Measurements from ENCODE around the gene HDGFL2. TPM values are rescaled to one million over a fixed set of nuclear protein-coding genes. Genes with fewer than 3 reads are reported as not detected.

HDGFL2 gene
- total and polyA plus RNA-seq, 2 experiments from 2014 or later: 123 to 186 TPM

DNA sequence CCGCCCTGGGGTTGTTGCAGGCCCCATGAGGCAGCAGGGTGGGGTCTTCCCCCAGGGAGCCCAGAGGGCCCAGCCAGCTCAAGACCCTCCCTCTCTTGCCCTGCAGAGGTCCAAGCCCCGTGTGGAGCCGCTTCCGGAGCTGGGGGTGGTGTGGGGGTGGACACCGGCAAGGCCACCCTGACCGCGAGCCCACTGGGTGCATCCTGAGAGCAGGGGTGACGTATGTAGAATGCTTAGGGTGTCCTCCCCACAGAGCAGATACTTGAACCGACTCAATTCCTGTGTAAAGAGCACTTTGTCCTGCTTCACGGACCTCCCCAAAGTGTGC lies 29.3 kb upstream of the HDGFL2 start:
- no peak overlapping the region for H3K4me3 ChIP-seq
- TF ChIP-seq CTCF (IDR thresholded peaks at IDR 0.05; ENCODE audit: low read depth, low read length): no peak
- DNase-seq (ENCODE audit: low read depth in 1 of 2, low spot score in 1 of 2): no peak
- no peak overlapping the region for H3K27ac ChIP-seq
- H3K27me3 ChIP-seq: no peaks in the 10 kb centered on the region
- H3K4me1 ChIP-seq (ENCODE audit: low read depth): no peaks in the 10 kb centered on the region
- H3K9me3 ChIP-seq (ENCODE audit: low read depth): no peaks in the 10 kb centered on the region
- H3K36me3 ChIP-seq: peaks cover 17% of the 10 kb centered on the region

- DNase-seq (ENCODE audit: low read depth in 1 of 2, low spot score in 1 of 2): no peak
- Histone ChIP-seq H3K9me3 (ENCODE audit: low read depth) (no peaks in the 10 kb centered on the region), H3K36me3 (peaks cover 20% of the 10 kb centered on the region), H3K27ac (no peak overlapping the region), H3K4me3 (no peak overlapping the region), H3K4me1 (ENCODE audit: low read depth) (no peaks in the 10 kb centered on the region), H3K27me3 (no peaks in the 10 kb centered on the region)
- TF ChIP-seq CTCF (IDR thresholded peaks at IDR 0.05; ENCODE audit: low read depth, low read length): no peak
Measured at GRCh38 chr19:4443188-4443587, 28.9 kb upstream of the HDGFL2 start.

- H3K27ac ChIP-seq: peak overlapping the region; percentile 12
- DNase-seq (ENCODE audit: low read depth in 1 of 2, low spot score in 1 of 2): no peak
Measured at GRCh38 chr19:4443966-4444764, 27.9 kb upstream of the HDGFL2 start.

DNA sequence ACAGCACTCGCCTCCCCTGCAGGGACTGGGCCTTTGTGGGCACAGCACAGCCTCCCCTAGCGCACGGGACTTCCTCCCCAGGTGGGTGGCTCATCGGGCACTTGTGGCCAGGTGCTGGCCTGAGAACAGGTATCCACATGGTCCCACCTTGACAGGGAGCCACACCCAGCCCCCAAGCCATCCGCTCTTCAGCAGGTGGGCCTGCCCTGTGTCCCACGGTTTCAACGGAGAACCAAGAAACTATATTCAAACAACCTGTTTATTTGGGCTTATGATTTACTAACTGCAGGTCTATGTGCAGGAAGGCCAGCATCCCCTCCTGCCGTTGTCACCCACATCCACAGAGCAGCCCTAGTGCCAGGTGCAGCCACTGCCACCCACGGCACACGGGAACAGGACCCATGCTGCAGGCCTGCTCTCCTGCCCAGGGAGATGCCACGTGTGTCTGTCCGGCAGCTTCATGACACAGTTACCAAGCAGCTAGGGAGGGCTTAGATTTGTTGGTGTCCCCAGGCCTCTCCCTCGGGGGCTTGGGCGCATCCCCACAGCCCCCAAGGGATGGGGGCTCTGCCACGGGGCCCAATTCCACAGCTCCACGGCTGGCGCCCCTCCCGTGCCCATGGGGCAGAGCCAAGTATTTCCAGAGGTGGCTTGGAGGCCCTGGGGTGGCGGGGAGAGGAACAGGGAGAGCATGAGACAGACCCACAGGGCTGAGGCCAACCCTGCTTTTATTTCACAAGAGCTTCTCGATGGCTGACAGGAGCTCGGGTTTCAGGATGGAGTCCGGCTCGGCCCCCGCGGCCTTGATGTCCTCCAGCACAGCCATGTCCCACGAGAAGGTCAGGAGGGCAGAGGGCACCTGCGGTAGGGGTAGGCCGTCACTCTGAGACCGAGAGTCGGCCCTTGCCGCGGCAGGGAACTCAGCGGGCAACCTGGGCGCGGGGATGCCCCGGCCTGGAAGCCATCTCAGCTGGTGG lies 27.0 kb upstream of the HDGFL2 start:
- Histone ChIP-seq H3K4me3 (no peak overlapping the region), H3K27ac (peak overlapping the region; percentile 12), H3K27me3 (no peaks in the 10 kb centered on the region), H3K4me1 (ENCODE audit: low read depth) (no peaks in the 10 kb centered on the region), H3K9me3 (ENCODE audit: low read depth) (no peaks in the 10 kb centered on the region), H3K36me3 (peaks cover 28% of the 10 kb centered on the region)
- peak in 1 of 2 donors; percentile 13 for DNase-seq (ENCODE audit: low read depth in 1 of 2, low spot score in 1 of 2)
- no peak for TF ChIP-seq CTCF (IDR thresholded peaks at IDR 0.05; ENCODE audit: low read depth, low read length)

More at GRCh38 chr19:4443966-4444764, 27.9 kb upstream of the HDGFL2 start:
- H3K9me3 ChIP-seq (ENCODE audit: low read depth): no peaks in the 10 kb centered on the region
- peaks cover 28% of the 10 kb centered on the region for H3K36me3 ChIP-seq
- no peak overlapping the region for H3K4me3 ChIP-seq
- H3K27me3 ChIP-seq: no peaks in the 10 kb centered on the region
- TF ChIP-seq CTCF (IDR thresholded peaks at IDR 0.05; ENCODE audit: low read depth, low read length): no peak
- H3K4me1 ChIP-seq (ENCODE audit: low read depth): no peaks in the 10 kb centered on the region

DNA sequence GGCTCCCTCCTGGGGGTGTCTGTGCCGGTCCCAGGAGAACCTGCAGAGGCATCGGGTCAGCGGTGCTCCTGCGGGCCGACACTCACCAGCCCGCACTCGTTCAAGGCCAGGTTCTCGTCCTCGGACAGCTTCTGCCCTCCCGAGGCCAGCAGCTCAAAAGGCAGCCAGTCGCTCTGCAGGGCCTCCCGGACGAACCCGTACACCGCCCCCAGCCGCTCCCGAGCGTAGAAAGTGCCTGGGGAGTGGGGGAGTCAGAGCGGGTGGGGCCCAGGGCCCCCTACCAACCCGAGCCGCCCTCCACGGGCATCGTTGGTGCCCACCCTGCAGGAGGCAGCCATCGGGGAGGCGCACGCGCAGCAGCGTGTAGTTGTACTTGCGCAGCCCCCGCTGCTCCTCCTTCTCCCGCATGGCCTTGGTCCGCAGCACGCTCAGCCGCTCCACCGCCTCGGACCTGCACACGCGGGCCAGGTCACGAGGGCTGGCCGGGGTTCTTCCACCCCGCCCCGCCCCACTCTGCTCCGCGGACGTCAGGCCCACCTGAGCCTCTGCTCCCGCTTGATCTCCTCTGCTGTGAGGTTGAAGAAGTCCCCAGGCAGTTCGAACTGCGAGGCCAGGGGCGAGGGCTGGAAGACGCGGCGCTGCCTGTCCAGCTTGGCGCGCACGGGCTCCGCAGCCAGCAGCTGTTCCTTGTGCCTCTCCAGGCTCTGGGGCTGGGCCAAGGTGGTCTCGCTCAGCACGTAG lies 26.0 kb upstream of the HDGFL2 start:
- DNase-seq (ENCODE audit: low read depth in 1 of 2, low spot score in 1 of 2): no peak
- H3K4me1 ChIP-seq (ENCODE audit: low read depth): no peaks in the 10 kb centered on the region
- H3K27ac ChIP-seq: no peak overlapping the region
- H3K27me3 ChIP-seq: no peaks in the 10 kb centered on the region
- H3K4me3 ChIP-seq: no peak overlapping the region
- no peak for TF ChIP-seq CTCF (IDR thresholded peaks at IDR 0.05; ENCODE audit: low read depth, low read length)
- H3K9me3 ChIP-seq (ENCODE audit: low read depth): no peaks in the 10 kb centered on the region
- peaks cover 30% of the 10 kb centered on the region for H3K36me3 ChIP-seq

All from cardiac muscle cell (in vitro differentiated cells and primary cell).